ENCODE measurements around the gene ADRA2C. TPM values are rescaled to one million over a fixed set of nuclear protein-coding genes. Genes with fewer than 3 reads are reported as not detected.

ADRA2C gene
- total and polyA plus RNA-seq, 9 donors = 2.3 to 5.0 (median 2.9) TPM

DNA sequence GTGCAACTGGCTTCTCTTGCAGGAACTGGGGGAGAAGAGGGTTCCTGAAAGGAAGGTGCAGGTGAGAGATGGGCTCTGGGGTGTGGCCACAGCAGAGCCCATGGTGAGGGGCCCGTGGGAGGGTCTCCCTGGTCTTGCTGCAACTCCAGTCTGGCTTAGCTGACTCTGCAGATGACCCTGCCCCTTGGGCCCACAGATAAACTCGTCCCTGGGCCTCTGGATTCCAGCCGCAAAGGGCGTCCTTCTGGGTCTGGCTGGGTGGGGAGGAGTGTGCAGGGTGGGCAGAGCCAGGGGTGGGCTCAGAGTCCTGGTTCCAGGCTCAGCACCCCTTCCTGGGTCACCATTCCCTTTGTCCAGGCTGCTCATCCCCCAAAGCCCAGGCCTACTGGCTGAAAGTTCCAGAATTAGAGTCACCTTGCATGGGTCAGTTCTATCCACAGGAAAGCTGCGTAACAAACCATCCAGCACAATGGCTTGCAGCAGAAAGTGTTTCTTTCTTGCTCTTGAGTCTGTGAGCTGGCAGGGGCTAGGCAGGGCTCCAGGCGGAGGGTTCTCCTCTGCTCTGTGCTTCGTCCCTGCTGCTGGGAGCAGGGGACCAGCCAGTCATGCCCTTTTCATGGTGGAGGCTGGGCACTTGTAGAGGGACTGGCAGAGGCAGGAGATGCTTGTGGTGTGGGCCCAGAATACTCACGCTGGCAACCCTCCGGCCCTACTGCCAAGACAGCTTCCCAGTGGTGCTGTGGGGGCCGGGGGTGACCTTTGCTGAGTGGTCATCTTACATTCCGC is 43.5 kb upstream of the ADRA2C start:
- Histone ChIP-seq H3K4me3 (ENCODE audit: low read length) (no peak overlapping the region), H3K9me3 (replicated peaks; ENCODE audit: control insufficient read depth, low read depth, low read length) (peaks cover 12% of the 10 kb centered on the region), H3K27ac (ENCODE audit: low read length) (no peak overlapping the region), H3K4me1 (ENCODE audit: control insufficient read depth, insufficient read depth, low read length) (peaks cover 6% of the 10 kb centered on the region), H3K36me3 (ENCODE audit: control insufficient read depth, insufficient read depth, low read length) (no peaks in the 10 kb centered on the region), H3K27me3 (ENCODE audit: control insufficient read depth, insufficient read depth, low read length) (peaks cover 46% of the 10 kb centered on the region)
- WGBS (ENCODE audit: insufficient coverage) = 83% methylated on average over 9 of the region's 11 CpGs
- no peak for DNase-seq

DNA sequence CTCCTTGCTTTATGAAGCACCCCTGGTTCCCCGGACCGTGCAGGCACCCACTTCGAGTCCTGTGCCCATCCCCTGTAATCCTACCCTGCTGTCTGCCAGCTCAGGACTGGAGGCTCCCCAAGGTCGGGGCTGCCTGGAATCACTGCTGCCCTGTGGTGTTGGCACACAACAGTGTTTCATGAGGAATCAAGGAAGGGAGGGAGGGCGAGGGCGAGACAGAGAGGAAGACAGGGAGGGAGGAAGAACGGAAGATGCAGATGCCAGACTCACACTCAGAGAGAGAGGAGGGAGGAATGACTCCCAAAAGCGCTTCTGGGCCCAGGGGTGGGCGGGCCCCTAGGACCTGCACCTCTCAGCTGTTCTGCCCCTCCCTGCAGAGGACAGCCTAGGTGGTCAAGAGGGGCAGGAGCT is 42.9 kb upstream of the ADRA2C start:
- Histone ChIP-seq H3K27ac (ENCODE audit: low read length) (no peak overlapping the region), H3K27me3 (ENCODE audit: control insufficient read depth, insufficient read depth, low read length) (peaks cover 43% of the 10 kb centered on the region), H3K36me3 (ENCODE audit: control insufficient read depth, insufficient read depth, low read length) (no peaks in the 10 kb centered on the region), H3K4me1 (ENCODE audit: control insufficient read depth, insufficient read depth, low read length) (peaks cover 6% of the 10 kb centered on the region), H3K9me3 (replicated peaks; ENCODE audit: control insufficient read depth, low read depth, low read length) (peaks cover 9% of the 10 kb centered on the region), H3K4me3 (ENCODE audit: low read length) (no peak overlapping the region)
- no peak for DNase-seq
- 70% methylated on average over 5 of the region's 9 CpGs for WGBS (ENCODE audit: insufficient coverage)

DNA sequence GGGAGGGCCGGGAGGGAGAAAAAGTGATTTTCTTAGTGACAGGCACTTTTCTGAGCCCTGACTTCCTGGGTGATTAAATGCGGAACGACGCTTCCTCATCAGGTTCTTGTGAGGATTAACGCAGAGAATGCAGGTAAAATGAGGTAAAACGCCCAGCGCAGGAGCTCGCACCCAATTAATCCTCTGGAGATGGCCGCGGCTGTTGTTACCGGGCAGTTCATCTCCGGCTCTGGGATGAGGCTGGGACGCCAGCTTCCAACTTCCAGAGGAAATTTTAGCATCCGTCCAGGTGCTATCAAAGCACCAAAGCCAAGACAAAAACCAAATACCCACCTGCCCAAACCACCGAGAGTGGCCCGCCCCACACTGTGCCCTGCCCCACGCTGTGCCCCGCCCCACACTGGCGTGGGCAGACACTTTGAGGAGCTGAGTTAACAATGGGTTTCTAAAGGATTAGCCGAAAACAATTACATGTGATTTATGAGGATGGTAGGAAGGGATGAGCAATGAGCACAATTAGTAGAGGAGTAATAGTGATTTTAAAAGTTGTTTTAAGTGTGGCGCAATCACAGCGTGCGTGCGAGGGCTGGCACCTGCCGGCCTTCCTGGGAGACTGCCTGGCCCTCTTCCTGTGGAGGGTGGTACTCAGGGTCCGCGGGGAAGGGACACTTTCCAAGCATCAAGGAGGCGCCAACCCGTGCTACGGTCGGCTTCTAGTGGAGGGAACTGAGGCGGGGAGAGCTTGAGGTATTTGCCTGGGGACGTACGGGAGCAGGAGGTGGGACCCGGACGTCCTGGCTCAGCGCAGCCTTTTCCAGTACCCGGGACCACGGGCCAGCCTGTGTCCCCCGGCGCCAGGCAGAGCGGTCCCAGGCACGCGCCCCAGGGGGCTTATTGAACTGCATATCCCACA is 41.6 kb upstream of the ADRA2C start:
- WGBS (ENCODE audit: insufficient coverage) = 11% methylated on average over 35 of the region's 44 CpGs
- Histone ChIP-seq H3K9me3 (replicated peaks; ENCODE audit: control insufficient read depth, low read depth, low read length) (peaks cover 2% of the 10 kb centered on the region), H3K36me3 (ENCODE audit: control insufficient read depth, insufficient read depth, low read length) (no peaks in the 10 kb centered on the region), H3K27me3 (ENCODE audit: control insufficient read depth, insufficient read depth, low read length) (peaks cover 43% of the 10 kb centered on the region), H3K4me1 (ENCODE audit: control insufficient read depth, insufficient read depth, low read length) (peaks cover 6% of the 10 kb centered on the region), H3K4me3 (ENCODE audit: low read length) (no peak overlapping the region), H3K27ac (ENCODE audit: low read length) (no peak overlapping the region)
- DNase-seq = no peak

DNA sequence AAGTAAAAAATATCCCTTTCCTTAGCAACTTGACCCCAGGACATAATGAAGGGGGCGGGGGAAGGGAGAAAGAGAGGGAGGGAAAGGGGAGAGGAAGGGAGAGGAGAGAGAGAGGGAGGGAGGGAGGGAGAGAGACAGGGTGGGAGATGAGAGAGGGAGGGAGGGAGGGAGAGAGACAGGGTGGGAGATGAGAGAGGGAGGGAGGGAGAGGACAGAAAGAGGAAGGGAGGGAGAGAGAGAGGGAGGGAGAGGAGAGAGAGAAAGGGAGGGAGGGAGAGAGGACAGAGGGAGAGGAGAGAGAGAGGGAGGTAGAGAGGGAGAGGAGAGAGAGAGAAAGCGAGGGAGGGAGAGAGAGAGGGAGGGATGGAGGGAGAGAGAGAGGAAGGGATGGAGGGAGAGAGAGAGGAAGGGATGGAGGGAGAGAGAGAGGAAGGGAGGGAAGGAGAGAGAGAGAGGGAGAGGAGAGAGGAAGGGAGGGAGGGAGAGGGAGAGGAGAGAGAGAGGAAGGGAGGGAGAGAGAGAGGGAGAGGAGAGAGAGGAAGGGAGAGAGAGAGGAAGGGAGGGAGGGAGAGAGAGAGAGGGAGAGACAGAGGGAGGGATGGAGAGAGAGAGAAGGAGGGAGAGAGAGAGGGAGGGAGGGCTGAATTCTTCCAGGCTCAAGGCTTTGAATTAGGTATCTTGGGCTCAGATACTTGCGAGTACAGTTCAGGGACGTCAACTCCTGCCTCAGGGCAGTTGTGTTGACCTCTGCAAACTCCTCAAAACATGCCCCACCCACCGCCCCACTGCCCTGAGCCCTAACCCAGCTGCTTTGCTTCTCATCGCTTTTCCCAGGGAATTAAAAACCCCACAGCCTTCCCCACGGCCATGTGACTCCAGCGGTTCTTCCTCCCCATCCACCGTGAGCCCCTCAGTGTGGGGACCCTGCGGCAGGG is 40.0 kb upstream of the ADRA2C start:
- Histone ChIP-seq H3K4me1 (ENCODE audit: control insufficient read depth, insufficient read depth, low read length) (peaks cover 13% of the 10 kb centered on the region), H3K36me3 (ENCODE audit: control insufficient read depth, insufficient read depth, low read length) (no peaks in the 10 kb centered on the region), H3K27ac (ENCODE audit: low read length) (no peak overlapping the region), H3K4me3 (ENCODE audit: low read length) (no peak overlapping the region), H3K9me3 (replicated peaks; ENCODE audit: control insufficient read depth, low read depth, low read length) (peaks cover 2% of the 10 kb centered on the region), H3K27me3 (ENCODE audit: control insufficient read depth, insufficient read depth, low read length) (peaks cover 43% of the 10 kb centered on the region)
- WGBS (ENCODE audit: insufficient coverage) = 15% methylated on average over 4 of the region's 10 CpGs
- no peak for DNase-seq

DNA sequence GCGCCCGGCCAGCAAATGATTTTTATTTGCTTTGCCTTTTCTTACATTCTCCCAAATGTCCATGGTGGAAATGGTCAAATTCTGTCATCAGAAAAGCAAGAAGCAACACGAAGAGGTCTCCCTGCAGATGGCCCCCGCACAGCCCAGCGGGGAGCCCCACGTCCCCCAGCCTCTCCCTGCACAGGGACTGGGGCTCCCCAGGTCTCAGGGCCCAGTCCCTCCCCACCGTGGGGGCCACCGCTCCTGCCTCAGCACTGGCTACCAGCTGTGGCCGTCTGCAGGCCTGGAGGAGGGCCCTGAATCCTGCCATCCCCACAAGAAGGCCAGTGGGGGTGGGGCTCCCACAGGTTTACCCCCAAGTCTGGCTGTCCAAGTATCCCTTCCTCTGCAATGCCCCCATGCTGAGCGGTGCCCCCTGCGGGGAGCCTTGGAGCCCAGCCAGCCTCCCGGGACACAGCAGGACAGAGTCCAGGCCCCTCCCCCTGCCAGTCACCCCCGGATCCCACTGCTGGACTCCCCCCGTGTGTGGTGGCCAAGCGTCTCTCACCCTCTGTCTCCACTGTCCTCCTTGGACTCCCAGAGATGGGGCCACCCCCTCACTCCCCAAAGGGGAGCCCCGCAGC is 38.2 kb upstream of the ADRA2C start:
- DNase-seq = no peak
- Histone ChIP-seq H3K9me3 (replicated peaks; ENCODE audit: control insufficient read depth, low read depth, low read length) (no peaks in the 10 kb centered on the region), H3K27ac (ENCODE audit: low read length) (no peak overlapping the region), H3K4me3 (ENCODE audit: low read length) (no peak overlapping the region), H3K27me3 (ENCODE audit: control insufficient read depth, insufficient read depth, low read length) (peaks cover 43% of the 10 kb centered on the region), H3K36me3 (ENCODE audit: control insufficient read depth, insufficient read depth, low read length) (no peaks in the 10 kb centered on the region), H3K4me1 (ENCODE audit: control insufficient read depth, insufficient read depth, low read length) (peaks cover 16% of the 10 kb centered on the region)
- 49% methylated on average over 9 of the region's 16 CpGs for WGBS (ENCODE audit: insufficient coverage)

DNA sequence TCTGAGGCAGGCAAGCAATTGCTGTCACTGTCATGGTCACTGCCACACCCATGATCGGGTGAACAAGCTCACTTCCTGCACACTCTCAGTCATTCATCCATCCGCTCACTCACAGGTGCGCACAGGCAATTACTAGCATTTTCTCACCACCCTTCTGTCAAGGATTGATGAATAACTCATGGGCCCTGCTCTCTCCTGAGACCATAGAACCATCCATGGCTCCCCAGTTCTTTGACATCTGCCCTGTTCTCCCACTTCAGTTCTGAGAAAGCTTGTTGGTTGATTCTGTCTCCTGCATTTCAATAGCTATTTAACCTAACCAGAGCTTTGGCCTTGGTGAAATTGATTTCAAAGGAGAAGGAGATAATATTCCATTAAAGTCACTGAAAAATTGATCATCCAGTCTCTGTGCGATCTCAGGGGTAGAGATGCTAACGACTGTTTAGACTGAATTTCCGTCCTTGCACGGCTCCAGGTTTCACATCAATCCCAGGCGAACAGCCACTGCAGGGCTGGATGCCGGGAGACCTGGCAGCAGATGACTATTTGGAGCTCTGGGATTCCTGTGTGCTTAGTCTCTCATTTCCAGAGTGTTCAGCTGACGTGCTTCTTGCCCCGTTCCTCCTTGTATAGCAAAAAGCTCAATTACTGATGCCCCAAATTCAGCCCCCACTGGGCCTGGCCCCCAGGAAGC is 36.9 kb upstream of the ADRA2C start:
- Histone ChIP-seq H3K4me3 (ENCODE audit: low read length) (no peak overlapping the region), H3K27ac (ENCODE audit: low read length) (no peak overlapping the region), H3K4me1 (ENCODE audit: control insufficient read depth, insufficient read depth, low read length) (peaks cover 13% of the 10 kb centered on the region), H3K36me3 (ENCODE audit: control insufficient read depth, insufficient read depth, low read length) (no peaks in the 10 kb centered on the region), H3K9me3 (replicated peaks; ENCODE audit: control insufficient read depth, low read depth, low read length) (no peaks in the 10 kb centered on the region), H3K27me3 (ENCODE audit: control insufficient read depth, insufficient read depth, low read length) (peaks cover 36% of the 10 kb centered on the region)
- 42% methylated on average over 11 of the region's 11 CpGs for WGBS (ENCODE audit: insufficient coverage)
- DNase-seq = peak; percentile 85

DNA sequence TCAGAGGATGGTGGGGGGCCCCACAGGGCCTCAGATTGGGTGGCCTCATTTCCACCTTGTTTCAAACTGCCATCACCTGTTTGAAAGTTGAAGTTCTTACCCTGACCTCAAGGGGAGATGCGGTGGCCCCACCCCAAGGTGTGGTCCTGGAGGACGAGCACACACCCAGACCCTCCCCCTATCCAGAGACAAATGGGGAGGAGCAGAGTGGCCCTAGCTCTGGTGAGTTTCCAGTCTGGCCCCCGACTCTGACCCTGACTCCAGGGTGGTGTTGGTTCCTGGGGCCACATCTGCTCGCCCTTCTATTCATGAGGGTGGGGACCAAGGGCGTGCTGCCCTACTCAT is 36.3 kb upstream of the ADRA2C start:
- Histone ChIP-seq H3K27ac (ENCODE audit: low read length) (no peak overlapping the region), H3K36me3 (ENCODE audit: control insufficient read depth, insufficient read depth, low read length) (no peaks in the 10 kb centered on the region), H3K4me3 (ENCODE audit: low read length) (no peak overlapping the region), H3K9me3 (replicated peaks; ENCODE audit: control insufficient read depth, low read depth, low read length) (no peaks in the 10 kb centered on the region), H3K27me3 (ENCODE audit: control insufficient read depth, insufficient read depth, low read length) (peaks cover 31% of the 10 kb centered on the region), H3K4me1 (ENCODE audit: control insufficient read depth, insufficient read depth, low read length) (peaks cover 13% of the 10 kb centered on the region)
- no peak for DNase-seq
- WGBS (ENCODE audit: insufficient coverage) = 56% methylated on average over 3 of the region's 5 CpGs

DNA sequence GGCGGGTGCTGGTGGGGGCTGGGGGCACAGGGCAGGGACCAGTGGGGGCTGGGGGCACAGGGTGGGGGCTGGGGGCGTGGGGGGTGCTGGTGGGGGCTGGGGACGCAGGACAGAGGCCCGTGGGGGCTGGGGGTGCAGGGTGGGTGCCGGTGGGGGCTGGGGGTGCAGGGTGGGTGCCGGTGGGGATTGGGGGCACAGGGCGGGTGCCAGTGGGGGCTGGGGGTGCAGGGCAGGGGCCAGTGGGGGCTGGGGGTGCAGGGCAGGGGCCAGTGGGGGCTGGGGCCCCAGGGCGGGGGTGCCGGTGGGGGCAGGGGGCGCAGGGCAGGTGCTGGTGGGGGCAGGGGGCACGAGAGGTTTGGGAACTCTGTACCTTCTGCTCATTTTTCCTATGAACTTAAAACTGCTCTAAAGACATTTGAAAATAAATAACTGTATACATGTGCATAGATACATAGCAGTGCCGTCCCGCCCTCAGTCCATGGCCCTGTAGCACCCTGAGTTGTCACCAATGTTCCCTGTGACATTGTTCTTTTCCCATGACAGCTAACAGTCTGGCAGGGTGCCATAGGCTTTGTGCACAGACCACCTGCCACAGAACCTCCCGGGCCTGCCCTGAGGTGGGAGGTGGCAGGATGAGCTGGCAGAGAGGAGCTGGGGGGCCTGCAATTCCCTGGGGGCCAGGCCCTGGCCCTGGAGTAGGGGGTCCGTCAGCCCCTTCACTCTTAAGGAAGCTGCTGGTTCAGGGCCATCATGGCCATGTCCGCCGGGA is 35.6 kb upstream of the ADRA2C start:
- H3K9me3 ChIP-seq (replicated peaks; ENCODE audit: control insufficient read depth, low read depth, low read length) = no peaks in the 10 kb centered on the region
- H3K36me3 ChIP-seq (ENCODE audit: control insufficient read depth, insufficient read depth, low read length) = no peaks in the 10 kb centered on the region
- 83% methylated on average over 2 of the region's 17 CpGs for WGBS (ENCODE audit: insufficient coverage)
- peaks cover 13% of the 10 kb centered on the region for H3K4me1 ChIP-seq (ENCODE audit: control insufficient read depth, insufficient read depth, low read length)
- no peak overlapping the region for H3K27ac ChIP-seq (ENCODE audit: low read length)
- H3K27me3 ChIP-seq (ENCODE audit: control insufficient read depth, insufficient read depth, low read length) = peaks cover 26% of the 10 kb centered on the region
- no peak overlapping the region for H3K4me3 ChIP-seq (ENCODE audit: low read length)
- DNase-seq = no peak
